Measurements from ENCODE around the gene CXCL8. TPM values are rescaled to one million over a fixed set of nuclear protein-coding genes. Genes with fewer than 3 reads are reported as not detected.

CXCL8 gene
- total and polyA plus RNA-seq, 9 of the 15 experiments (the other 6 are each of a cell fraction or from before 2014, with no cell fraction given), result 1.6 to 7.7 (median 3.3) TPM

DNA sequence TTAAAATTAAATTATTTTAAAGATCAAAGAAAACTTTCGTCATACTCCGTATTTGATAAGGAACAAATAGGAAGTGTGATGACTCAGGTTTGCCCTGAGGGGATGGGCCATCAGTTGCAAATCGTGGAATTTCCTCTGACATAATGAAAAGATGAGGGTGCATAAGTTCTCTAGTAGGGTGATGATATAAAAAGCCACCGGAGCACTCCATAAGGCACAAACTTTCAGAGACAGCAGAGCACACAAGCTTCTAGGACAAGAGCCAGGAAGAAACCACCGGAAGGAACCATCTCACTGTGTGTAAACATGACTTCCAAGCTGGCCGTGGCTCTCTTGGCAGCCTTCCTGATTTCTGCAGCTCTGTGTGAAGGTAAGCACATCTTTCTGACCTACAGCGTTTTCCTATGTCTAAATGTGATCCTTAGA, at the start of gene CXCL8 (continued):
- TF ChIP-seq, protein P1, sequence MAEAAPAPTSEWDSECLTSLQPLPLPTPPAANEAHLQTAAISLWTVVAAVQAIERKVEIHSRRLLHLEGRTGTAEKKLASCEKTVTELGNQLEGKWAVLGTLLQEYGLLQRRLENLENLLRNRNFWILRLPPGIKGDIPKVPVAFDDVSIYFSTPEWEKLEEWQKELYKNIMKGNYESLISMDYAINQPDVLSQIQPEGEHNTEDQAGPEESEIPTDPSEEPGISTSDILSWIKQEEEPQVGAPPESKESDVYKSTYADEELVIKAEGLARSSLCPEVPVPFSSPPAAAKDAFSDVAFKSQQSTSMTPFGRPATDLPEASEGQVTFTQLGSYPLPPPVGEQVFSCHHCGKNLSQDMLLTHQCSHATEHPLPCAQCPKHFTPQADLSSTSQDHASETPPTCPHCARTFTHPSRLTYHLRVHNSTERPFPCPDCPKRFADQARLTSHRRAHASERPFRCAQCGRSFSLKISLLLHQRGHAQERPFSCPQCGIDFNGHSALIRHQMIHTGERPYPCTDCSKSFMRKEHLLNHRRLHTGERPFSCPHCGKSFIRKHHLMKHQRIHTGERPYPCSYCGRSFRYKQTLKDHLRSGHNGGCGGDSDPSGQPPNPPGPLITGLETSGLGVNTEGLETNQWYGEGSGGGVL (CRISPR knock-in tag; IDR thresholded peaks at IDR 0.05), result no peak
- TF ChIP-seq MYNN (IDR thresholded peaks at IDR 0.05) (no peak), MYNN (CRISPR knock-in tag; IDR thresholded peaks at IDR 0.05) (no peak), ZNF121 (CRISPR knock-in tag; conservative IDR thresholded peaks at IDR 0.05) (no peak), L3MBTL2 (IDR thresholded peaks at IDR 0.05) (no peak), ARID2 (IDR thresholded peaks at IDR 0.05) (no peak), RHOXF2B (CRISPR knock-in tag; conservative IDR thresholded peaks at IDR 0.05) (no peak), PHF20 (IDR thresholded peaks at IDR 0.05; ENCODE audit: partially characterized antibody) (no peak), MTA3 (IDR thresholded peaks at IDR 0.05; ENCODE audit: borderline replicate concordance) (0 out of 2 replicates have a peak, but pooled peaks have one; percentile 20), MAFK (IDR thresholded peaks at IDR 0.05; ENCODE audit: low read length) (peak; percentile 37; the same call in 1 of the 2 replicates), BMI1 (IDR thresholded peaks at IDR 0.05; ENCODE audit: low read length) (no peak), RB1 (IDR thresholded peaks at IDR 0.05; ENCODE audit: low read depth) (no peak), HLTF (IDR thresholded peaks at IDR 0.05) (no peak), SIRT6 (IDR thresholded peaks at IDR 0.05; ENCODE audit: low read depth, low read length) (no peak), RFX1 (IDR thresholded peaks at IDR 0.05) (no peak), SP2 (IDR thresholded peaks at IDR 0.05; ENCODE audit: extremely low read depth, low read depth, low read length, poor library complexity, severe bottlenecking) (no peak), KDM1A (IDR thresholded peaks at IDR 0.05) (no peak), POLR2A (conservative IDR thresholded peaks at IDR 0.05) (no peak; the same call in 1 of the 2 replicates), ZNF140 (CRISPR knock-in tag; IDR thresholded peaks at IDR 0.05) (no peak)
- TF ChIP-seq, protein P2, sequence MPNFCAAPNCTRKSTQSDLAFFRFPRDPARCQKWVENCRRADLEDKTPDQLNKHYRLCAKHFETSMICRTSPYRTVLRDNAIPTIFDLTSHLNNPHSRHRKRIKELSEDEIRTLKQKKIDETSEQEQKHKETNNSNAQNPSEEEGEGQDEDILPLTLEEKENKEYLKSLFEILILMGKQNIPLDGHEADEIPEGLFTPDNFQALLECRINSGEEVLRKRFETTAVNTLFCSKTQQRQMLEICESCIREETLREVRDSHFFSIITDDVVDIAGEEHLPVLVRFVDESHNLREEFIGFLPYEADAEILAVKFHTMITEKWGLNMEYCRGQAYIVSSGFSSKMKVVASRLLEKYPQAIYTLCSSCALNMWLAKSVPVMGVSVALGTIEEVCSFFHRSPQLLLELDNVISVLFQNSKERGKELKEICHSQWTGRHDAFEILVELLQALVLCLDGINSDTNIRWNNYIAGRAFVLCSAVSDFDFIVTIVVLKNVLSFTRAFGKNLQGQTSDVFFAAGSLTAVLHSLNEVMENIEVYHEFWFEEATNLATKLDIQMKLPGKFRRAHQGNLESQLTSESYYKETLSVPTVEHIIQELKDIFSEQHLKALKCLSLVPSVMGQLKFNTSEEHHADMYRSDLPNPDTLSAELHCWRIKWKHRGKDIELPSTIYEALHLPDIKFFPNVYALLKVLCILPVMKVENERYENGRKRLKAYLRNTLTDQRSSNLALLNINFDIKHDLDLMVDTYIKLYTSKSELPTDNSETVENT (CRISPR knock-in tag; IDR thresholded peaks at IDR 0.05), result no peak
- TF ChIP-seq, protein P3, sequence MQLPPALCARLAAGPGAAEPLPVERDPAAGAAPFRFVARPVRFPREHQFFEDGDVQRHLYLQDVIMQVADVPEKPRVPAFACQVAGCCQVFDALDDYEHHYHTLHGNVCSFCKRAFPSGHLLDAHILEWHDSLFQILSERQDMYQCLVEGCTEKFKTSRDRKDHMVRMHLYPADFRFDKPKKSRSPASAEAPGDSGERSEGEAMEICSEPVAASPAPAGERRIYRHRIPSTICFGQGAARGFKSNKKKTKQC (CRISPR knock-in tag; IDR thresholded peaks at IDR 0.05), result no peak
- TF ChIP-seq, protein P4, sequence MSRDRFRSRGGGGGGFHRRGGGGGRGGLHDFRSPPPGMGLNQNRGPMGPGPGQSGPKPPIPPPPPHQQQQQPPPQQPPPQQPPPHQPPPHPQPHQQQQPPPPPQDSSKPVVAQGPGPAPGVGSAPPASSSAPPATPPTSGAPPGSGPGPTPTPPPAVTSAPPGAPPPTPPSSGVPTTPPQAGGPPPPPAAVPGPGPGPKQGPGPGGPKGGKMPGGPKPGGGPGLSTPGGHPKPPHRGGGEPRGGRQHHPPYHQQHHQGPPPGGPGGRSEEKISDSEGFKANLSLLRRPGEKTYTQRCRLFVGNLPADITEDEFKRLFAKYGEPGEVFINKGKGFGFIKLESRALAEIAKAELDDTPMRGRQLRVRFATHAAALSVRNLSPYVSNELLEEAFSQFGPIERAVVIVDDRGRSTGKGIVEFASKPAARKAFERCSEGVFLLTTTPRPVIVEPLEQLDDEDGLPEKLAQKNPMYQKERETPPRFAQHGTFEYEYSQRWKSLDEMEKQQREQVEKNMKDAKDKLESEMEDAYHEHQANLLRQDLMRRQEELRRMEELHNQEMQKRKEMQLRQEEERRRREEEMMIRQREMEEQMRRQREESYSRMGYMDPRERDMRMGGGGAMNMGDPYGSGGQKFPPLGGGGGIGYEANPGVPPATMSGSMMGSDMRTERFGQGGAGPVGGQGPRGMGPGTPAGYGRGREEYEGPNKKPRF (IDR thresholded peaks at IDR 0.05; ENCODE audit: low read depth, low read length), result no peak
- TF ChIP-seq, protein P5, sequence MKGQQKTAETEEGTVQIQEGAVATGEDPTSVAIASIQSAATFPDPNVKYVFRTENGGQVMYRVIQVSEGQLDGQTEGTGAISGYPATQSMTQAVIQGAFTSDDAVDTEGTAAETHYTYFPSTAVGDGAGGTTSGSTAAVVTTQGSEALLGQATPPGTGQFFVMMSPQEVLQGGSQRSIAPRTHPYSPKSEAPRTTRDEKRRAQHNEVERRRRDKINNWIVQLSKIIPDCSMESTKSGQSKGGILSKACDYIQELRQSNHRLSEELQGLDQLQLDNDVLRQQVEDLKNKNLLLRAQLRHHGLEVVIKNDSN (CRISPR knock-in tag; IDR thresholded peaks at IDR 0.05), result no peak
- TF ChIP-seq, protein P6, sequence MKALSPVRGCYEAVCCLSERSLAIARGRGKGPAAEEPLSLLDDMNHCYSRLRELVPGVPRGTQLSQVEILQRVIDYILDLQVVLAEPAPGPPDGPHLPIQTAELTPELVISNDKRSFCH (CRISPR knock-in tag; IDR thresholded peaks at IDR 0.05), result no peak
- TF ChIP-seq, protein P6 (tag; IDR thresholded peaks at IDR 0.05), result no peak
